Natural killer cell treated with Interleukin-12 subunit alpha and Interleukin-12 subunit beta and Interleukin-15 and Interleukin-18, amount 100 ng/mL, for 72 hours (primary cell): ENCODE data around the gene CEP83. TPM values are rescaled to one million over a fixed set of nuclear protein-coding genes. Genes with fewer than 3 reads are reported as not detected.
A peak's percentile ranks its signal among the peaks of the same experiment; 100 is the strongest.
"Not testable (repeated sequence)": the region's sequence is repeated elsewhere in the genome, so short reads cannot be mapped to it uniquely, and the experiment has no call there.

Source experiments
- ATAC-seq, 2 donors: fragments of 150-1000 bp; cut with Tn5 transposase in 1 of 2; sonication (Bioruptor Pico), chemical (Tn5 transposase) in 1 of 2; 2 replicates each; pipeline ENCODE4 v1.10.0; 2021
- DNase-seq: peaks from one replicate; pipeline ENCODE4 v3.0.0; 2022; ENCODE audit warnings: low spot score
- H3K27ac Mint-ChIP-seq, 2 donors: 1 replicate in 1 of 2; 2 replicates in 1 of 2; pipeline ENCODE4 v1.8.0; 2022; ENCODE audit warnings: mixed read lengths in 2 of 2, mild to moderate bottlenecking in 1 of 2, moderate library complexity in 1 of 2
- H3K27me3 Mint-ChIP-seq, 2 donors: 1 replicate in 1 of 2; 2 replicates in 1 of 2; pipeline ENCODE4 v1.8.0; 2022; ENCODE audit warnings: mixed read lengths in 2 of 2
- H3K36me3 Mint-ChIP-seq: one replicate; pipeline ENCODE4 v1.8.0; 2022; ENCODE audit warnings: mixed read lengths
- H3K4me1 Mint-ChIP-seq, 2 donors: 1 replicate in 1 of 2; 2 replicates in 1 of 2; pipeline ENCODE4 v1.8.0; 2022; ENCODE audit warnings: low read depth in 2 of 2, mixed read lengths in 2 of 2, mild to moderate bottlenecking in 1 of 2
- H3K4me3 Mint-ChIP-seq: one replicate; pipeline ENCODE4 v1.8.0; 2022; ENCODE audit warnings: mixed read lengths
- H3K9me3 Mint-ChIP-seq: 2 replicates; pipeline ENCODE4 v1.8.0; 2022; ENCODE audit warnings: mixed read lengths
- total RNA-seq, 2 donors: library from RNA; stranded (reverse); gene quantifications; one replicate each; pipeline ENCODE4 v1.2.3, GENCODE V29; 2022

CEP83 gene
- total RNA-seq, 2 donors from 2014 or later, result 17.6 to 37.8 TPM

GRCh38 chr12:94421868-94422740, 37.6 kb downstream of the CEP83 start:
- Mint-ChIP-seq H3K9me3 (peaks cover 17% of the 10 kb centered on the region), H3K27me3 (no peaks in the 10 kb centered on the region), H3K27ac (no peak overlapping the region), H3K4me3 (no peak overlapping the region), H3K4me1 (peaks cover 0 to 10% of the 10 kb centered on the region in 2 donors), H3K36me3 (peaks cover 44% of the 10 kb centered on the region)
- ATAC-seq (no peak), DNase-seq (no peak)

GRCh38 chr12:94418517-94418916, 41.1 kb downstream of the CEP83 start:
- H3K36me3 Mint-ChIP-seq, result peaks cover 27% of the 10 kb centered on the region
- peaks cover 10% of the 10 kb centered on the region for H3K9me3 Mint-ChIP-seq
- H3K4me1 Mint-ChIP-seq, result no peaks in the 10 kb centered on the region
- ATAC-seq, result no peak
- no peak overlapping the region for H3K4me3 Mint-ChIP-seq
- no peak overlapping the region for H3K27ac Mint-ChIP-seq
- DNase-seq, result no peak
- H3K27me3 Mint-ChIP-seq, result no peaks in the 10 kb centered on the region

DNA sequence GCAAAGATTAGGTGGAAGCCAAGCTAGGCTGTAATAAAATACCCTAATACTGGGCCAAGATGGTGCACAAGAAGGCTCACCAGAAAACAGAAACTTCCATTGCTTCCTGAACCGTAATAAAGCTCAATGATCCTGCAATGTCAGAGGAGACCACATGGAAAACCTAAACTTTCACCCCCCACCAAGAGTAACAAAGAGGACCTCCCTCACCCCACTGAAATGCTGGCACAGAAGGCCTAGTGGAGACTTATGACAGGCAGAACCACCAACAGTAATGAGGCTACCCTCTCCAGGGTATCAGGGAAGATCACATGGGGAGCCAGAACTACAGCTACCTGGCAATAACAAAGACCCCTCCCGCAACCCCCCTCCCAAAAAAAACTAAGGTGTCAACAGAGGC, 43.1 kb downstream of the CEP83 start:
- Mint-ChIP-seq H3K27ac (no peak overlapping the region), H3K4me1 (no peaks in the 10 kb centered on the region), H3K9me3 (no peaks in the 10 kb centered on the region), H3K27me3 (no peaks in the 10 kb centered on the region), H3K36me3 (peaks cover 14% of the 10 kb centered on the region), H3K4me3 (no peak overlapping the region)
- no peak for ATAC-seq
- DNase-seq, result no peak

DNA sequence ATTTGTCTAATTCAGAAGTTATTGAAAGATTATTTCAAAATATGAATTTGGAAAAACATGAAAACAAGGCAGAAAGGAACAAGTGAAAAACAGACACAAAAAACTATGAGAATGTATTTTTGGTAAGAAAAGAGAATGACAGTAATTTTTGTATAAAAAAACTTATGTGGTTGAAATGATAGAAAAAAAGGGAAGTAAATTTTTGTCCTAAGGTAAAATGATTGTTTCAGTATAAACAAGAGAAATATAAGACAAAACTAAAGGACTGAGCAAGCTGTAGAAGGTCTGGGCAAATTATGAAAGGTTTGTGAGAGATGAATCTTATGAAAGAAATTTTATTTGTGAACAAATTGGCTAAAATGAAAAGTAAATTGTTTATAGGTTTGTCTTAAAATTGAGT, 44.6 kb downstream of the CEP83 start:
- DNase-seq, result no peak
- H3K4me1 Mint-ChIP-seq, result no peaks in the 10 kb centered on the region
- no peak for ATAC-seq
- peaks cover 11% of the 10 kb centered on the region for H3K36me3 Mint-ChIP-seq
- no peak overlapping the region for H3K27ac Mint-ChIP-seq
- no peak overlapping the region for H3K4me3 Mint-ChIP-seq
- no peaks in the 10 kb centered on the region for H3K27me3 Mint-ChIP-seq
- no peaks in the 10 kb centered on the region for H3K9me3 Mint-ChIP-seq

DNA sequence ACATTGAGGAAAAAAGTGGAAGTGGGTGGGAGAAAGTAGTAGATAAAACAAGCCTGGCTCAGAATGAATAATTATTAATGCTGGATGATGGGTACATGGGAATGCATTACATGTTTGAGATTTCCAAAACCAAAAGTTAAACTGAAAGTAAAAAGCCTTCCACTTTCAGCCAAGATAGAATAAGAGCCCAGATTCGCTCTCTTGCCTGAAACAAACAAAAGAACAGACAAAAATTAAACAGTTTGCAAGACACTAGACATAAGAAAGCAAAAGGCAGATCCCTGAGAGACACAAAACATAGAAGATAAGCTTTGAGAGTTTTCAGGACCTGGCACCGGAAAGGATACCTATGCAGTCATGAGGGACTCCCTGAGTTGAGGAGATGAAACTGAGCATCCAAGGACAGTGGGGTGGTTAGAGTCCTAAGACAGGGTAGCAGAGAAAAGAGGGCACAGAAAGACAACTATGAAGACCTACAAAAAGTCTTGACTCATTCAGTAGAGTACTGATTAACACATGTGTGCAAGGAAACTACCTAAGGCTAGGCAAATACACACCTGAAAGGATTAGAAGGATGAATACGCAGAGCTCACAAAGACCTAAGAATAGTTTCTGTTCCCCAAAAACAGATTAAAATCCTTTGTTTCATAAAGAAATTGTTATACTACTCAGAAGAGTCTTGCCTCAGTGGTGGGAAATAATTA, 54.1 kb downstream of the CEP83 start:
- Mint-ChIP-seq H3K4me3 (peak overlapping the region; percentile 2), H3K9me3 (no peaks in the 10 kb centered on the region), H3K27ac (peak overlapping the region in 1 of 2 donors; percentile 41), H3K27me3 (no peaks in the 10 kb centered on the region), H3K4me1 (peaks cover 9 to 11% of the 10 kb centered on the region in 2 donors), H3K36me3 (peaks cover 7% of the 10 kb centered on the region)
- DNase-seq, result no peak
- no peak for ATAC-seq

DNA sequence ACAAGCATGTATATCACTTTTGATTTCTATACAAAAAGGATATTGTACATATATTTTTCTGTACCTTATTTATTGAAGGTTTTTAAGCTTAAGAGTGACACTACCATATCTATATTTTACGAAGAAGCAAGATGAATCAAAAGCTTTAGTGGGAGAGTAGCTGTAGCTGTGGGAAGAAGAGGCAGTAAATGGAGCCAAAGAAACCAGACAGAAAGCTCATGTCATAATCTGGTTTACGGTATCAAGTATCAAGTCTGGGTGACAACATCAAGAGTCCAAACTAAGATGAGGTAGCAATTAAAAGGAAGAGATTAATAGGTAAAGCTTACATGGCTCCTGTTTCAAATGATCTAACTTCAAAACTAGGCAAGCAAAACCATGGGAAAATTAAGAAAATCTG, 54.8 kb downstream of the CEP83 start:
- DNase-seq (no peak), ATAC-seq (no peak)
- Mint-ChIP-seq H3K9me3 (no peaks in the 10 kb centered on the region), H3K27me3 (no peaks in the 10 kb centered on the region), H3K27ac (peak overlapping the region in 1 of 2 donors; percentile 41), H3K36me3 (peaks cover 14% of the 10 kb centered on the region), H3K4me1 (peaks cover 9 to 11% of the 10 kb centered on the region in 2 donors), H3K4me3 (no peak overlapping the region)

- Mint-ChIP-seq H3K9me3 (peaks cover 4% of the 10 kb centered on the region), H3K4me3 (no peak overlapping the region), H3K27me3 (no peaks in the 10 kb centered on the region), H3K27ac (no peak overlapping the region), H3K36me3 (peaks cover 33% of the 10 kb centered on the region), H3K4me1 (peaks cover 9 to 11% of the 10 kb centered on the region in 2 donors)
- no peak for DNase-seq
- ATAC-seq, result no peak
Observed at GRCh38 chr12:94401326-94401725, 58.3 kb downstream of the CEP83 start.

GRCh38 chr12:94398685-94399084, 61.0 kb downstream of the CEP83 start:
- H3K36me3 Mint-ChIP-seq, result peaks cover 33% of the 10 kb centered on the region
- H3K27ac Mint-ChIP-seq, H3K9me3 Mint-ChIP-seq, H3K4me3 Mint-ChIP-seq, ATAC-seq, DNase-seq, H3K4me1 Mint-ChIP-seq, H3K27me3 Mint-ChIP-seq: not testable (repeated sequence)

GRCh38 chr12:94397401-94397800, 62.3 kb downstream of the CEP83 start:
- no peaks in the 10 kb centered on the region for H3K4me1 Mint-ChIP-seq
- peaks cover 33% of the 10 kb centered on the region for H3K36me3 Mint-ChIP-seq
- H3K4me3 Mint-ChIP-seq, result no peak overlapping the region
- H3K27me3 Mint-ChIP-seq, result no peaks in the 10 kb centered on the region
- DNase-seq, result no peak
- no peak overlapping the region for H3K27ac Mint-ChIP-seq
- peaks cover 4% of the 10 kb centered on the region for H3K9me3 Mint-ChIP-seq
- ATAC-seq, result no peak

- H3K27ac Mint-ChIP-seq, H3K4me3 Mint-ChIP-seq, ATAC-seq, DNase-seq, H3K27me3 Mint-ChIP-seq, H3K4me1 Mint-ChIP-seq, H3K9me3 Mint-ChIP-seq: not testable (repeated sequence)
- H3K36me3 Mint-ChIP-seq, result peaks cover 34% of the 10 kb centered on the region
Observed at GRCh38 chr12:94396014-94396413, 63.7 kb downstream of the CEP83 start.

GRCh38 chr12:94390130-94390485, 69.6 kb downstream of the CEP83 start:
- H3K4me3 Mint-ChIP-seq, result no peak overlapping the region
- H3K36me3 Mint-ChIP-seq, result peaks cover 35% of the 10 kb centered on the region
- peaks cover 0 to 4% of the 10 kb centered on the region in 2 donors for H3K4me1 Mint-ChIP-seq
- no peaks in the 10 kb centered on the region for H3K27me3 Mint-ChIP-seq
- no peak for DNase-seq
- H3K9me3 Mint-ChIP-seq, result peaks cover 6% of the 10 kb centered on the region
- no peak overlapping the region for H3K27ac Mint-ChIP-seq
- no peak for ATAC-seq

DNA sequence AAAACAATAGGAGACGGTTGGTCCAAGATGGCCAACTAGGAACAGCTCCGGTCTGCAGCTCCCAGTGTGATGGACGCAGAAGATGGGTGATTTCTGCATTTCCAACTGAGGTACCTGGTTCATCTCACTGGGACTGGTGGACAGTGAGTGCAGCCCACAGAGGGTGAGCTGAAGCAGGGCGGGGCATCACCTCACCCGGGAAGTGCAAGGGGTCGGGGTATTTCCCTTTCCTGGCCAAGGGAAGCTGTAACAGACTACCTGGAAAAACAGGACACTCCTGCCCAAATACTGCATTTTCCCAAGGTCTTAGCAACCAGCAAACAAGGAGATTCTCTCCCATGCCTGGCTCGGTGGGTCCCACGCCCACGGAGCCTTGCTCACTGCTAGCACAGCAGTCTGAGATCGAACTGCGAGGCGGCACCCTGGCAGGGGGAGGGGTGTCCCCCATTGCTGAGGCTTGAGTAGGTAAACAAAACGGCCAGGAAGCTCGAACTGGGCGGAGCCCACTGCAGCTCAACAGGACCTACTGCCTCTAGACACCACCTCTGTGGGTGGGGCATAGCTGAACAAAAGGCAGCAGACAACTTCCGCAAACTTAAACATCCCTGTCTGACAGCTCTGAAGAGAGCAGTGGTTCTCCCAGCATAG, 70.1 kb downstream of the CEP83 start:
- H3K4me1 Mint-ChIP-seq, H3K4me3 Mint-ChIP-seq, H3K27me3 Mint-ChIP-seq, H3K9me3 Mint-ChIP-seq, DNase-seq, ATAC-seq, H3K27ac Mint-ChIP-seq: not testable (repeated sequence)
- H3K36me3 Mint-ChIP-seq, result peaks cover 40% of the 10 kb centered on the region

GRCh38 chr12:94386422-94386821, 73.2 kb downstream of the CEP83 start:
- Mint-ChIP-seq H3K9me3 (peaks cover 16% of the 10 kb centered on the region), H3K36me3 (peaks cover 45% of the 10 kb centered on the region), H3K27ac (no peak overlapping the region), H3K4me3 (no peak overlapping the region), H3K4me1 (no peaks in the 10 kb centered on the region), H3K27me3 (no peaks in the 10 kb centered on the region)
- ATAC-seq (no peak), DNase-seq (no peak)

GRCh38 chr12:94384030-94384429, 75.6 kb downstream of the CEP83 start:
- Mint-ChIP-seq H3K4me3 (no peak overlapping the region), H3K9me3 (peaks cover 16% of the 10 kb centered on the region), H3K36me3 (peaks cover 37% of the 10 kb centered on the region), H3K27me3 (no peaks in the 10 kb centered on the region), H3K4me1 (peaks cover 0 to 4% of the 10 kb centered on the region in 2 donors), H3K27ac (no peak overlapping the region)
- DNase-seq (no peak), ATAC-seq (no peak)
